ENCODE measurements around the gene ASGR2. TPM values are rescaled to one million over a fixed set of nuclear protein-coding genes. Genes with fewer than 3 reads are reported as not detected.

ASGR2 gene
- total and polyA plus RNA-seq, 2 of the 13 experiments (the other 11 are each of a cell fraction or from before 2014, with no cell fraction given), result 320 to 754 TPM

DNA sequence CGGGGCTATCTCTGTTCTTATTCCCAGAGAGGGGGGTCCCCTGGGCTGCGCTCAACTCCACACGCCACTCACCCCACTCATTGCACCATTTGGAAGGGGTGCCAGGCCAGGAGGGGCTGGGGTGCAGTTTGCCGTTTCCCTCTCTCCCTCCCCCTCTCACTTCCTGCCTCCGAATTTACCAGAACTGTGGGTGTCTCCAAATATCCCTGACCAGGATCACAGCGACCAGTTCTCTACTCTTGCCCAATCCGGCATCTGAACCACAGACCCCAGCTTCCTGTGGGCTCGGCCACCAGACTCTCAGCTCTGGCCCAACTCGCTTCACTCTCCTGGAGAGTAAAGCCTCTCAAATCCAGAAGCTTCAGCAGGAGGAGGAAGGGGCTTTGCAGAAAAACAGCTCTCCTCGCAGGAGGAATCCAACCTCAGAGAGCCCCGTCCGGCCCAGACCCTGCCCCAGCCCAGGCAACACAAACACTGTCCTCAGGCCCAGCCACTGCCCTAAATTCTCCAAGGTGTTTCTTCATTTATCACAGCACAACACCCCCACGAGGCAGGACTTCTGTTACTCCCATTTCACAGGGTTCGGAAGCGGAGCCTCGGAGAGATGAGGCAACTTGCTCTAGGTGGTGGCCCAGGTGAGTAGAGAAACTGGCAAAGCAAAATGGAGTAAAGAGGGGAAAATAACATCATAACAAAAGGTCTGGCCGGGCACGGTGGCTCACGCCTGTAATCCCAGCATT is 423 bp upstream of the ASGR2 start (continued):
- TF ChIP-seq GATAD2A (CRISPR knock-in tag; IDR thresholded peaks at IDR 0.05) (peak; percentile 73), KDM5A (IDR thresholded peaks at IDR 0.05; ENCODE audit: borderline replicate concordance, low read length) (no peak; the same call in 1 of the 2 replicates), ZNF124 (CRISPR knock-in tag; IDR thresholded peaks at IDR 0.05) (no peak), FOSL2 (CRISPR knock-in tag; IDR thresholded peaks at IDR 0.05) (no peak), ZNF180 (CRISPR knock-in tag; IDR thresholded peaks at IDR 0.05; ENCODE audit: borderline replicate concordance, low read depth) (0 out of 2 replicates have a peak, but pooled peaks have one; percentile 48), ZSCAN20 (CRISPR knock-in tag; IDR thresholded peaks at IDR 0.05; ENCODE audit: borderline replicate concordance) (peak; percentile 49; the same call in 1 of the 2 replicates), MXD4 (CRISPR knock-in tag; IDR thresholded peaks at IDR 0.05) (0 out of 2 replicates have a peak, but pooled peaks have one; percentile 30), ZNF24 (IDR thresholded peaks at IDR 0.05) (no peak), HNRNPLL (IDR thresholded peaks at IDR 0.05; ENCODE audit: low read depth, low read length, poor library complexity, severe bottlenecking) (no peak), CHD2 (IDR thresholded peaks at IDR 0.05; ENCODE audit: low read depth, low read length) (no peak), ZNF468 (CRISPR knock-in tag; IDR thresholded peaks at IDR 0.05) (no peak), TBX3 (IDR thresholded peaks at IDR 0.05; ENCODE audit: borderline replicate concordance) (no peak; the same call in 1 of the 2 replicates), AKAP8 (CRISPR knock-in tag; IDR thresholded peaks at IDR 0.05) (0 out of 2 replicates have a peak, but pooled peaks have one; percentile 29), CC2D1A (CRISPR knock-in tag; IDR thresholded peaks at IDR 0.05) (no peak), ZNF382 (CRISPR knock-in tag; IDR thresholded peaks at IDR 0.05; ENCODE audit: borderline replicate concordance) (no peak), HMG20B (CRISPR knock-in tag; conservative IDR thresholded peaks at IDR 0.05) (0 out of 2 replicates have a peak, but pooled peaks have one; percentile 16), KDM5B (CRISPR knock-in tag; IDR thresholded peaks at IDR 0.05; ENCODE audit: borderline replicate concordance) (no peak; the same call in 1 of the 2 replicates), EP300 (IDR thresholded peaks at IDR 0.05; ENCODE audit: low read depth in 2 of 2, low read length in 2 of 2) (no peak), EP300 (CRISPR knock-in tag; IDR thresholded peaks at IDR 0.05; ENCODE audit: borderline replicate concordance) (no peak; the same call in 1 of the 2 replicates), ZNF570 (CRISPR knock-in tag; IDR thresholded peaks at IDR 0.05; ENCODE audit: borderline replicate concordance) (no peak), CHD4 (IDR thresholded peaks at IDR 0.05; ENCODE audit: borderline replicate concordance, low read length) (peak; percentile 77; the same call in 1 of the 2 replicates)
- TF ChIP-seq, protein P1, sequence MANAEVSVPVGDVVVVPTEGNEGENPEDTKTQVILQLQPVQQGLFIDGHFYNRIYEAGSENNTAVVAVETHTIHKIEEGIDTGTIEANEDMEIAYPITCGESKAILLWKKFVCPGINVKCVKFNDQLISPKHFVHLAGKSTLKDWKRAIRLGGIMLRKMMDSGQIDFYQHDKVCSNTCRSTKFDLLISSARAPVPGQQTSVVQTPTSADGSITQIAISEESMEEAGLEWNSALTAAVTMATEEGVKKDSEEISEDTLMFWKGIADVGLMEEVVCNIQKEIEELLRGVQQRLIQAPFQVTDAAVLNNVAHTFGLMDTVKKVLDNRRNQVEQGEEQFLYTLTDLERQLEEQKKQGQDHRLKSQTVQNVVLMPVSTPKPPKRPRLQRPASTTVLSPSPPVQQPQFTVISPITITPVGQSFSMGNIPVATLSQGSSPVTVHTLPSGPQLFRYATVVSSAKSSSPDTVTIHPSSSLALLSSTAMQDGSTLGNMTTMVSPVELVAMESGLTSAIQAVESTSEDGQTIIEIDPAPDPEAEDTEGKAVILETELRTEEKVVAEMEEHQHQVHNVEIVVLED (CRISPR knock-in tag; IDR thresholded peaks at IDR 0.05; ENCODE audit: borderline replicate concordance), result no peak; the same call in 1 of the 2 replicates
- TF ChIP-seq, protein P2, sequence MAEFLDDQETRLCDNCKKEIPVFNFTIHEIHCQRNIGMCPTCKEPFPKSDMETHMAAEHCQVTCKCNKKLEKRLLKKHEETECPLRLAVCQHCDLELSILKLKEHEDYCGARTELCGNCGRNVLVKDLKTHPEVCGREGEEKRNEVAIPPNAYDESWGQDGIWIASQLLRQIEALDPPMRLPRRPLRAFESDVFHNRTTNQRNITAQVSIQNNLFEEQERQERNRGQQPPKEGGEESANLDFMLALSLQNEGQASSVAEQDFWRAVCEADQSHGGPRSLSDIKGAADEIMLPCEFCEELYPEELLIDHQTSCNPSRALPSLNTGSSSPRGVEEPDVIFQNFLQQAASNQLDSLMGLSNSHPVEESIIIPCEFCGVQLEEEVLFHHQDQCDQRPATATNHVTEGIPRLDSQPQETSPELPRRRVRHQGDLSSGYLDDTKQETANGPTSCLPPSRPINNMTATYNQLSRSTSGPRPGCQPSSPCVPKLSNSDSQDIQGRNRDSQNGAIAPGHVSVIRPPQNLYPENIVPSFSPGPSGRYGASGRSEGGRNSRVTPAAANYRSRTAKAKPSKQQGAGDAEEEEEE (CRISPR knock-in tag; IDR thresholded peaks at IDR 0.05; ENCODE audit: borderline replicate concordance), result no peak
- TF ChIP-seq, protein P3, sequence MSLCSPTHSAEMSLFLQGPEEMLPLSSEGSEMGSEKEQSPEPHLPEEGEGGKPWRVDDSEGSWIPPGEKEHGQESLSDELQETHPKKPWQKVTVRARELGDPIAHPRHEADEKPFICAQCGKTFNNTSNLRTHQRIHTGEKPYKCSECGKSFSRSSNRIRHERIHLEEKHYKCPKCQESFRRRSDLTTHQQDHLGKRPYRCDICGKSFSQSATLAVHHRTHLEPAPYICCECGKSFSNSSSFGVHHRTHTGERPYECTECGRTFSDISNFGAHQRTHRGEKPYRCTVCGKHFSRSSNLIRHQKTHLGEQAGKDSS (CRISPR knock-in tag; IDR thresholded peaks at IDR 0.05; ENCODE audit: borderline replicate concordance, low read depth), result 0 out of 2 replicates have a peak, but pooled peaks have one; percentile 10
- TF ChIP-seq, protein P4, sequence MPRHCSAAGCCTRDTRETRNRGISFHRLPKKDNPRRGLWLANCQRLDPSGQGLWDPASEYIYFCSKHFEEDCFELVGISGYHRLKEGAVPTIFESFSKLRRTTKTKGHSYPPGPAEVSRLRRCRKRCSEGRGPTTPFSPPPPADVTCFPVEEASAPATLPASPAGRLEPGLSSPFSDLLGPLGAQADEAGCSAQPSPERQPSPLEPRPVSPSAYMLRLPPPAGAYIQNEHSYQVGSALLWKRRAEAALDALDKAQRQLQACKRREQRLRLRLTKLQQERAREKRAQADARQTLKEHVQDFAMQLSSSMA (CRISPR knock-in tag; IDR thresholded peaks at IDR 0.05), result no peak
